Gastroesophageal sphincter (tissue), 4 donors: ENCODE data around the gene INTU. TPM values are rescaled to one million over a fixed set of nuclear protein-coding genes. Genes with fewer than 3 reads are reported as not detected.
"Not testable (repeated sequence)": the region's sequence is repeated elsewhere in the genome, so short reads cannot be mapped to it uniquely, and the experiment has no call there.

Experiments used
- ATAC-seq: fragments of 150-250 bp; one replicate; pipeline ENCODE4 v1.9.1; 2016; ENCODE audit warnings: mild to moderate bottlenecking, moderate library complexity
- H3K27ac ChIP-seq, 4 donors: fragments of 200-600 bp; sonication (generic) in 3 of 4; 1 replicate in 3 of 4; 2 replicates in 1 of 4; pipeline ENCODE4 v1.5.1; 2016 to 2019
- H3K27me3 ChIP-seq: fragments of 200-600 bp; sonication (generic); one replicate; pipeline ENCODE4 v1.5.1; 2019
- H3K36me3 ChIP-seq, 2 donors: fragments of 200-600 bp; sonication (generic); one replicate each; pipeline ENCODE4 v1.5.1; 2019; ENCODE audit warnings: control low read depth in 1 of 2
- H3K4me1 ChIP-seq, 3 donors: fragments of 200-600 bp; sonication (generic); 1 replicate in 2 of 3; 2 replicates in 1 of 3; pipeline ENCODE4 v1.5.1; 2016 to 2019; ENCODE audit warnings: control low read depth in 2 of 3
- H3K4me3 ChIP-seq, 2 donors: fragments of 200-600 bp; sonication (generic); one replicate each; pipeline ENCODE4 v1.5.1; 2019; ENCODE audit warnings: mild to moderate bottlenecking in 1 of 2, moderate library complexity in 1 of 2
- H3K9me3 ChIP-seq, 3 donors: fragments of 200-600 bp; sonication (generic); one replicate each; pipeline ENCODE4 v1.5.1; 2017 to 2019; ENCODE audit warnings: control low read depth in 2 of 3
- EP300 ChIP-seq: sonication (generic); formaldehyde crosslinking; IDR thresholded peaks from one replicate; pipeline ENCODE4 v1.6.1; 2017; ENCODE audit warnings: antibody characterized with exemption, mild to moderate bottlenecking
- POLR2A ChIP-seq, 2 donors: fragments of 450-650 bp; IDR thresholded peaks; one replicate each; pipeline ENCODE4 v1.6.1; 2017; ENCODE audit warnings: antibody characterized with exemption in 2 of 2, mild to moderate bottlenecking in 2 of 2, moderate library complexity in 1 of 2
- POLR2AphosphoS5 ChIP-seq: sonication (generic); formaldehyde crosslinking; IDR thresholded peaks from one replicate; pipeline ENCODE4 v1.6.1; 2017; ENCODE audit warnings: antibody characterized with exemption
- WGBS, 2 donors: methylation state at CpG; one replicate each; pipeline ENCODE4 v1.1.5; 2018; ENCODE audit warnings: low coverage in 1 of 2; 5-methylcytosine and 5-hydroxymethylcytosine counted together
- total RNA-seq, 4 donors: library from RNA; depleted of rRNA; stranded (reverse); fragments of >200 nt; gene quantifications; one replicate each; pipeline ENCODE4 v1.1.0, GENCODE V29; 2016
- TF ChIP-seq, protein P1 (sequence below), 4 experiments: fragments of 200-600 bp in 2 of 4; fragments of 450-650 bp in 2 of 4; sonication (generic) in 1 of 4; IDR thresholded peaks; one replicate each; pipeline ENCODE4 v1.5.1; 2017 to 2019; ENCODE audit warnings: antibody characterized with exemption in 4 of 4, mild to moderate bottlenecking in 2 of 4, moderate library complexity in 2 of 4

Gene INTU
- total RNA-seq, result 10 to 100 TPM in 2 of 4 donors, 1 to 10 TPM in 2; 4.5 to 21.8 (median 14.3) TPM

GRCh38 chr4:127632420-127633403 lies at the start of gene INTU:
Gene INTU (plus strand): TSS chr4:127632957. CDS start chr4:127633035, 78 bp downstream.
- TF ChIP-seq, protein P1, sequence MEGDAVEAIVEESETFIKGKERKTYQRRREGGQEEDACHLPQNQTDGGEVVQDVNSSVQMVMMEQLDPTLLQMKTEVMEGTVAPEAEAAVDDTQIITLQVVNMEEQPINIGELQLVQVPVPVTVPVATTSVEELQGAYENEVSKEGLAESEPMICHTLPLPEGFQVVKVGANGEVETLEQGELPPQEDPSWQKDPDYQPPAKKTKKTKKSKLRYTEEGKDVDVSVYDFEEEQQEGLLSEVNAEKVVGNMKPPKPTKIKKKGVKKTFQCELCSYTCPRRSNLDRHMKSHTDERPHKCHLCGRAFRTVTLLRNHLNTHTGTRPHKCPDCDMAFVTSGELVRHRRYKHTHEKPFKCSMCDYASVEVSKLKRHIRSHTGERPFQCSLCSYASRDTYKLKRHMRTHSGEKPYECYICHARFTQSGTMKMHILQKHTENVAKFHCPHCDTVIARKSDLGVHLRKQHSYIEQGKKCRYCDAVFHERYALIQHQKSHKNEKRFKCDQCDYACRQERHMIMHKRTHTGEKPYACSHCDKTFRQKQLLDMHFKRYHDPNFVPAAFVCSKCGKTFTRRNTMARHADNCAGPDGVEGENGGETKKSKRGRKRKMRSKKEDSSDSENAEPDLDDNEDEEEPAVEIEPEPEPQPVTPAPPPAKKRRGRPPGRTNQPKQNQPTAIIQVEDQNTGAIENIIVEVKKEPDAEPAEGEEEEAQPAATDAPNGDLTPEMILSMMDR (IDR thresholded peaks at IDR 0.05), result no peak
- TF ChIP-seq POLR2AphosphoS5 (peak; percentile 67), EP300 (no peak), POLR2A (IDR thresholded peaks at IDR 0.05) (no peak)
- Histone ChIP-seq H3K4me1 (peaks cover 0 to 14% (median 2%) of the 10 kb centered on the region in 3 donors), H3K27me3 (no peaks in the 10 kb centered on the region), H3K27ac (peak within 1 kb of the TSS; percentile 65 to 76 (median 71)), H3K9me3 (no peaks in the 10 kb centered on the region), H3K4me3 (peak within 1 kb of the TSS; percentile 60 to 77), H3K36me3 (no peaks in the 10 kb centered on the region)
- 1 to 2% methylated on average over 19 to 30 of the region's 38 CpGs for WGBS, 2 donors
- ATAC-seq, result peak; percentile 99

GRCh38 chr4:127586496-127586895 lies 46.3 kb upstream of the INTU start:
- H3K9me3 ChIP-seq, H3K4me3 ChIP-seq, H3K36me3 ChIP-seq, H3K27ac ChIP-seq, ATAC-seq, H3K4me1 ChIP-seq, H3K27me3 ChIP-seq: not testable (repeated sequence)
- 77 to 93% methylated on average over 2 to 4 of the region's 4 CpGs for WGBS, 2 donors

- no peak overlapping the region for H3K27ac ChIP-seq
- no peak for ATAC-seq
- H3K27me3 ChIP-seq, result no peaks in the 10 kb centered on the region
- WGBS, 2 donors, result 0% methylated on average over 1 of the region's 1 CpG
- no peaks in the 10 kb centered on the region for H3K4me1 ChIP-seq
- TF ChIP-seq, protein P1 (IDR thresholded peaks at IDR 0.05), result peak in 1 of 4 experiments; percentile 54
- TF ChIP-seq POLR2AphosphoS5, result no peak
- H3K9me3 ChIP-seq, result no peaks in the 10 kb centered on the region
- H3K4me3 ChIP-seq, result no peak overlapping the region
- no peaks in the 10 kb centered on the region for H3K36me3 ChIP-seq
Observed at GRCh38 chr4:127586922-127587571, 45.7 kb upstream of the INTU start.

- H3K36me3 ChIP-seq, H3K9me3 ChIP-seq, ATAC-seq, H3K4me3 ChIP-seq, H3K4me1 ChIP-seq, H3K27me3 ChIP-seq, H3K27ac ChIP-seq: not testable (repeated sequence)
- 94% methylated on average over 7 of the region's 12 CpGs; no CpG with 5 or more reads in 1 of the 2 donors for WGBS, 2 donors
Observed at GRCh38 chr4:127589153-127589552, 43.6 kb upstream of the INTU start.

DNA sequence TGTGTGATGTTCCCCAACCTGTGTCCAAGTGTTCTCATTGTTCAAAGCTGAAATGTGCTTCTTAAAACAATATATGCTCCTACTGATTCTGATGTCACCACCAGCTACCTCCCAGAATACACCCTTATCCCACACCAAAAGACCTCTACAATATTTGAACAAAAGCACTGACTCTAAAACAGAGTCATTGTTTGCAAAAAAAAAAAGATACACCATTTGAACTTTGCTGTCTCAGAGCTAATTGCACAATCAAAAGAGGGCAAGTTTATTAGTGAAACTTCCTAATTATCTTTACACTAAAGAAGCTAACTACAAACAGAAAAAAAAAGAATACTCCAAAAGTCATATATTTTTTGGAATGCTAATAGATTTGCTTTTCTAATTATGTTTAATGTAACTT lies 34.1 kb upstream of the INTU start:
- Histone ChIP-seq H3K27ac (no peak overlapping the region), H3K4me3 (no peak overlapping the region), H3K27me3 (no peaks in the 10 kb centered on the region), H3K4me1 (no peaks in the 10 kb centered on the region), H3K36me3 (no peaks in the 10 kb centered on the region), H3K9me3 (no peaks in the 10 kb centered on the region)
- no peak for ATAC-seq
- TF ChIP-seq POLR2AphosphoS5, result no peak
- TF ChIP-seq POLR2A (IDR thresholded peaks at IDR 0.05), result no peak
- TF ChIP-seq, protein P1 (IDR thresholded peaks at IDR 0.05), result no peak
- no peak for TF ChIP-seq EP300

GRCh38 chr4:127601029-127601428 lies 31.7 kb upstream of the INTU start:
- WGBS, 2 donors, result 80 to 87% methylated on average over 1 of the region's 1 CpG
- Histone ChIP-seq H3K9me3 (no peaks in the 10 kb centered on the region), H3K4me3 (no peak overlapping the region), H3K36me3 (no peaks in the 10 kb centered on the region), H3K4me1 (no peaks in the 10 kb centered on the region), H3K27ac (no peak overlapping the region), H3K27me3 (peaks cover 5% of the 10 kb centered on the region)
- no peak for ATAC-seq
- TF ChIP-seq POLR2A (IDR thresholded peaks at IDR 0.05), result no peak
- TF ChIP-seq, protein P1 (IDR thresholded peaks at IDR 0.05), result no peak
- TF ChIP-seq EP300, result no peak
- TF ChIP-seq POLR2AphosphoS5, result no peak
